Gastroesophageal sphincter (tissue), 3 donors: ENCODE measurements around the gene DYRK2.

Source experiments
- EP300 ChIP-seq: sonication (generic); formaldehyde crosslinking; IDR thresholded peaks from one replicate; pipeline ENCODE4 v1.6.1; 2017; ENCODE audit warnings: antibody characterized with exemption, mild to moderate bottlenecking
- POLR2AphosphoS5 ChIP-seq: sonication (generic); formaldehyde crosslinking; IDR thresholded peaks from one replicate; pipeline ENCODE4 v1.6.1; 2017; ENCODE audit warnings: antibody characterized with exemption
- TF ChIP-seq, protein P1 (sequence below), 4 experiments: fragments of 200-600 bp in 2 of 4; fragments of 450-650 bp in 2 of 4; sonication (generic) in 1 of 4; IDR thresholded peaks; one replicate each; pipeline ENCODE4 v1.5.1; 2017 to 2019; ENCODE audit warnings: antibody characterized with exemption in 4 of 4, mild to moderate bottlenecking in 2 of 4, moderate library complexity in 2 of 4

DNA sequence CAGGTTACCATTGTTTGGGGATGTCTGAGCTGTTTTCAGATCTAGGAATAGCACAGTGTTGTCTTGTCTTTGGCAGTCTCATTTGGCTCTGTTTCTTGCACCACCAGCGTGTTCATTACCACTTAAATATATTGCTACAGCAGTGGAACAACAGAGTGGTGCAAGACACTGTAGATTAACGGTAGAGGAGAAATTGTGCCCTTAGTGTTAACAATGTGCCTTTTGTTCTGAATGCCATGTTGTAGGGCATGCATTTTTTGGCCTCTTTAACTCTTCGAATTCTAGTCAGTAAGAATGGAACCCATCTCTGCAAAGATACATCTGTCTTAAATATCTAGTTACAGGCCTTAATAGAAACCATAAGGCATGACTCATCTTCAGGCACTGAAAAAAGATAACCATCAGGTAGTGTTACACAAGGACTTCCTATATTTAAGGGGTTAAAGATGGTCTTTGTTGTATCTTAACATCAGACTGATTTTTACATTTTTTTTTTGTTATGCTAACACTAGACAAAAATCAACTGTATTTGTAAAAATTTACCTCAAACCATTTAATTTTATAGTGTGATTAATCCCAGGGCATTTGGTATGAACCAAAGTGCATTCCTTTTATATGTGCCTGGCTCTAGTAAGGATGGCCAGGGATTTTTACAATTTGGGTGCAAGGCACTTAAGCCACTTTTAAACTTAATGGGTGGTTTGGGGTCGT lies 12.9 kb downstream of the DYRK2 start:
- TF ChIP-seq, protein P1, sequence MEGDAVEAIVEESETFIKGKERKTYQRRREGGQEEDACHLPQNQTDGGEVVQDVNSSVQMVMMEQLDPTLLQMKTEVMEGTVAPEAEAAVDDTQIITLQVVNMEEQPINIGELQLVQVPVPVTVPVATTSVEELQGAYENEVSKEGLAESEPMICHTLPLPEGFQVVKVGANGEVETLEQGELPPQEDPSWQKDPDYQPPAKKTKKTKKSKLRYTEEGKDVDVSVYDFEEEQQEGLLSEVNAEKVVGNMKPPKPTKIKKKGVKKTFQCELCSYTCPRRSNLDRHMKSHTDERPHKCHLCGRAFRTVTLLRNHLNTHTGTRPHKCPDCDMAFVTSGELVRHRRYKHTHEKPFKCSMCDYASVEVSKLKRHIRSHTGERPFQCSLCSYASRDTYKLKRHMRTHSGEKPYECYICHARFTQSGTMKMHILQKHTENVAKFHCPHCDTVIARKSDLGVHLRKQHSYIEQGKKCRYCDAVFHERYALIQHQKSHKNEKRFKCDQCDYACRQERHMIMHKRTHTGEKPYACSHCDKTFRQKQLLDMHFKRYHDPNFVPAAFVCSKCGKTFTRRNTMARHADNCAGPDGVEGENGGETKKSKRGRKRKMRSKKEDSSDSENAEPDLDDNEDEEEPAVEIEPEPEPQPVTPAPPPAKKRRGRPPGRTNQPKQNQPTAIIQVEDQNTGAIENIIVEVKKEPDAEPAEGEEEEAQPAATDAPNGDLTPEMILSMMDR (IDR thresholded peaks at IDR 0.05): no peak
- no peak for TF ChIP-seq EP300
- TF ChIP-seq POLR2AphosphoS5: no peak
